COR-L47 (cell line): ENCODE results near the gene CTNNA3.

ENCODE experiments used
- DNase-seq: peaks from one replicate; lab custom pipeline; 2025; lab: John Stamatoyannopoulos, UW

The CTNNA3 gene

DNA sequence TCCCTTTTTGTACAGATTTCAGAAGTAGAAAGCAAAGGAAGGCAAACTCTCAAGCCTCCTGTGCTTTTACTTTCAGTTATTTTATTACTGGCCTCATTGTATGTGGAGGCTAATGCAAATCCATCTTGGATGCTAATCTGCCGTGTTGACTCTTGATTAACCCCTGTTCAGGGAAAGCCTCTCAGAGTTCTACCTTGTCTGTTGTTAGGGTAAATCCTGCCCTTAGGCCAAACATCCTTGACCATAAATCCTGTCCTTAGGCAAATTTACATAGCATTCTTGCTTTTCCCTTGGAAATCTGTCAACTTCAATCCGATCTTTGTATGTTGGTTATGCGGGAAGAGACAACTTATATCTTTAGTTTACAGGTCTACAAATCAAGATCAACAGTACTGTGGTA, 1480.1 kb downstream of the CTNNA3 start:
- DNase-seq, result no peak

GRCh38 chr10:66214721-66215404, 1481.1 kb downstream of the CTNNA3 start:
- no peak for DNase-seq

DNA sequence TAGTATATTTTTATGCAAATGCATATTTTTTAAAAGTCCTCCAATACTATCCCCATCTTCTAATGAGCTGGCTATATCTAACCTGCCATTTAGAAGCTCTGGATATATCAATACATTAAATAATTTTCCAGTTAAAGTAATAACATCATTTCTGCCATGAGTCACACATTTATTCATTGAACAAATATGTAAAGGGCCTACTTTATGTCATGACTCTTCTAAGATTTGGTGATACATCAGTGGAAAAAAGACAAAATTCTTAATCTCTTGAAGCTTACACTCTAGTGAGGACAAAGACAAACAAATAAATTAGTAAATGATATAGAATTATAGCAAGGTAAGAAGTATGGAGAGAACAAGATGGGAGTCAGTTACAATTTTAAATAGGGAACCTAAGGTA, 1487.0 kb downstream of the CTNNA3 start:
- no peak for DNase-seq

- DNase-seq, result no peak
These were observed 1491.2 kb downstream of the CTNNA3 start for GRCh38 chr10:66204838-66205237.

DNA sequence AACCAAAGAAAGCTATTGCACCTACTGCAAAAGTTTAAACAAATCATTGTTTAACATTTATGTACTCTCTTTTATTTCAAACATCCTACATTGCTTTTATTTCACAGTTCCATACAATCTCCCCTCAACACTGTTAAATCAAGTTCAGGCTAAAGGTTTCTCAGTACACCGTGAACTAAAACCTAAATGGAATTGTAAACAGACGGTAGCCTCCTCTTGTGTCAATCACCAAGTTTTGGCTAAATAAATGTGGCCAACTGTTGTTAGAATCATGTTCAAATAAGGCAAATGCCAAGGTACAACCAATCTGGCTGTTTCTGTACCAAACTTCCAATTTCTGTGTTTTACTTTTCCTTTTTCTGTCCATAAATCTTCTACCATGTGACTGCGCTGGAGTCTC, 1493.9 kb downstream of the CTNNA3 start:
- no peak for DNase-seq

GRCh38 chr10:66192162-66192831, 1503.7 kb downstream of the CTNNA3 start:
- no peak for DNase-seq

GRCh38 chr10:66190413-66190812, 1505.6 kb downstream of the CTNNA3 start:
- no peak for DNase-seq

DNA sequence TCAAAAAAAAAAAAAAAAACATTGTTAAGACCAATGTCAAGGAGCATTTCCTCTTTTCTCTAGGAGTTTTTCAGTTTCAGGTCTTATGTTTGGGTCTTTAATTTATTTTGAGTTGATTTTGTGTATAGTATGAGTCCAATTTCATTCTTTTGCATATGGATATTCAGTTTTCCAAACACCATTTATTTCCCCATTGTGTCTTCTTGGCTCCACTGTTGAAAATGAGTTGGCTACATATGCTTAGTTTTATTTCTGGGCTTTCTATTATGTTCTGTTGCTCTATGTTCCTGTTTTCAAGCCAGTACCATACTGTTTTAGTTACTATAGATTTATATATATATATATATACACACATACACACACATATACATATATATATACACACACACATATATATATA, 1506.7 kb downstream of the CTNNA3 start:
- DNase-seq, result no peak

DNA sequence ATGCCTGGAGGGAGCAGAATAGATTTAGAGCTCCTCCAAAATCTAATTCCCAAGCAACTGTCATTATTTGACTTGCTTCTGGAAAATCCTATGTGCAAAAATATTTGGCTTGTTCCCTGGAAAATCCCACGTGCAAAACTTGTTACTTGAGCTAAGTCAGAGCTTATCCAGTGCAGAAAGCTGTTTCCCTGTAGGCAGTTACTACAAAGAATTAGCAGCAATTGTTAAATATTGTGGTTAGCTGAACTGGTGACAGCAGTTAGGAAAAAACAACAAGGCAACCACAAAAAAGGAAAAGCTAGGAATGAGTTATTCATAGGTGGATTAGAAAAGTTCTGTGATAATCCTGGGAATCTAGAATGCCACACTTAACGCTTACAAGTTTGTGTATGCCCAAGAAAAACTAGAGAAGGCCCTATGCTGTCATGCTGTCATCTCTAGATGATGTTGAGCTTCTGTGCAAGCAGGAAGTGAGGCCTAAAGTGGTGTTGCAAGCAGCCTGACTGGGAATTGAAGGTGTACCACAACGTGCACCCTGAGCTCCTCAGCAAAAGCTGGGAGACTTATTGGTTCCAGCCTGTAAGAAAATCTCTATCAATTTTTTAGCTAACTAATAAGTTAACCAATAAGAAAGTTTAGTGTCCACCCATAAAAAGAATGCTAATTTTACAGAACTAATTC, 1508.8 kb downstream of the CTNNA3 start:
- no peak for DNase-seq

DNA sequence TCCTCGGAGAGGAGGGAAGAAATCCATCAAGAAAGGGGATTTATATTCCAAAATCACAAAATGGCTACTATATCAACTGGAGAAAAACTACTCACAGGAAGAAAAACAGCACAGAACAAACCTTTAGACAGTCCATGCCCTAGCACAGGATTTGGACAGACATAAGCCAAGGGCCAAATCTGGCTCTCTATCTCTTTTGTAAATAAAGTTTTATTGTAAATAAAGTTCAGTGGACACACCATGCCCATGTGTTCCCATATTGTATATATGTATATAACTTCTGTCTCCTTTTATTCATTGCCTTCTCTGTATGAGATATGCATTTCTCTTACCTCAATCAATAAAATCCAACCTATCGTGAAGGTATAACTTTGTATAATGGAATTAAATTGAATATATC, 1513.0 kb downstream of the CTNNA3 start:
- no peak for DNase-seq

- peak; percentile 3 for DNase-seq
These were observed 1515.2 kb downstream of the CTNNA3 start for GRCh38 chr10:66180581-66181318.

GRCh38 chr10:66180021-66180420, 1516.0 kb downstream of the CTNNA3 start:
- no peak for DNase-seq

DNA sequence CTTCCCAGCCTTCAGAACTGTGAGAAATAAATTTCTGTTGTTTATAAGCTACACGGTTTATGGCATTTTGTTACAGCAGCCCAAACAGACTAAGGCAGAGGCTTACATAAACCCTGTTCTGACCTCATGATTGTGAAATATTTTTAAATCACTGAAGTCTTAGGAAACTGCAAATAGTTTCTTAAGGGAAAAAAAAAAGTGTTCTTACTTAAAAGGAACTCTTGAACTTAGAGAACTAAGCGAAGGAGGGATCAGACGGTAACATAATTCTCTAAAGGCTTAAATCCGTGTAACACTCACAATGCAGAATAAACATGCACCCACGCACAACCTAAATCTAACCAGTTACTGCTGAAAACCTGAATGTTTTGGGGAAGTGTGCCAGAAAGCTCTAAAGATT, 1519.2 kb downstream of the CTNNA3 start:
- DNase-seq, result no peak

DNA sequence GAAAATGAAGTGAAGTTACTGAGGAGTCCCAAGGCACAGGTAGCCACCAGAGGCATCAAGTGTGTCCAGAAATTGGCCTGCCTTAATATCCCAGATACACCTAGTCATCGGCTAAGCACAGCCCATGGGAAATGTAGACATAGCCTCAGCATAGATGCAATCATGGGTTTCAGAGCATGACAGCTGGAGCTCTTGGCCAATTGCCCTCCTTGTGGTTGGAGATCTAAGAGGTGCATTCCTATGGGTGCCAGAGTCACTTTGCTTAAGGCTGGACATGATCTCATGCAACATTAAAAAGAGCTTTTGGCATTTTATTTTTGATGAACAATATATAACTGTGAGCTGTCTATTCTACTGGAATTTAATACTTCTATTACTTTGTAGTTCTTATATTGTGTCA, 1528.2 kb downstream of the CTNNA3 start:
- no peak for DNase-seq

DNA sequence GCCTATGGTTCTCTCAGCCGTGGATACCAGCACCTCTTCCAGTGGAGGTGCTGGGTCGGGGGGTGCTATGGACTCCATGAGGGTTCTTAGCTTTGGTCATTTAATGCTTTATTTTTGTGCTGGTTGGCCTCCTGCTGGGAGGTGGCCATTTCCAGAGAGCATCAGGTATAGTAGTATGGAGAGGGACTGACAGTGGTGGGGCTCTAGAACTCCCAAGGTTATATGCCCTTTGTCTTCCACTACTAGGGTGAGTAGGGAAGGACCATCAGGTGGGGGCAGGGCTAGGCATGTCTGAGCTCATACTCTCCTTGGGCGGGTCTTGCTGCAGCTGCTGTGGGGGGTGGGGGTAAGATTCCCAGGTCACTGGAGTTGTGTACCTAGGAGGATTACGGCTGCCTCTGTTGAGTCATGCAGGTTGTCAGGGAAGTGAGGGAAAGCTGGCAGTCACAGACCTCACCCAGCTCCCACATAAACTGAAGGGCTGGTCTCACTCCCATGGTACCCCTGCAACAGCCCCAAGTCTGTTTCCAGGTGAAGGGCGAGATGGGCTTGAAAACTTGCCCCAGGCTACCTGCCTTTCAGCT, 1533.3 kb downstream of the CTNNA3 start:
- DNase-seq, result no peak

- DNase-seq, result no peak
These were observed 1544.6 kb downstream of the CTNNA3 start for GRCh38 chr10:66151346-66151745.

- no peak for DNase-seq
These were observed 1547.7 kb downstream of the CTNNA3 start for GRCh38 chr10:66148312-66148711.

DNA sequence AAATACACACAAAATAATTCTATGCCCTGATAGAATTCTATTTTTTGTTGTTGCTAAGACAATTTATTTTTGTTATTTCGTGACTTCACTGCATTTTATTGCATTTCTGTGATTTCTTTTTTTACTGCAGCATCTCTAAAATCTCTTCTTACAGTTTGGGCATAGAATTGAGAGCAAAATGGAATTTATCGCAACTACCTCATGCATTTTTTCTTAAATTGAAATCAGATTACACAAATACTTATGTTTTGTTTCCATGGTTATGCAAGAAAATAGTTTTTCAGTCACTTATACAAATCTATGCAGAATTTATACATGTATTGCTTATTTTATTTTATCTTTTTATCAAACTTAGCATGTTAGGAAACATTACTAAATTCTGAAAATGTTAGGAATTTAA, 1552.0 kb downstream of the CTNNA3 start:
- DNase-seq, result no peak

GRCh38 chr10:66102756-66103155, 1593.2 kb downstream of the CTNNA3 start:
- DNase-seq, result no peak

- no peak for DNase-seq
These were observed 1597.2 kb downstream of the CTNNA3 start for GRCh38 chr10:66098595-66099480.

GRCh38 chr10:66095610-66096009, 1600.4 kb downstream of the CTNNA3 start:
- no peak for DNase-seq
